Mesenchymal stem cell (in vitro differentiated cells and primary cell): ENCODE results near the gene DAD1.

Experiments used
- DNase-seq: peaks from one replicate; pipeline ENCODE4 v3.0.0-alpha.2; 2013
- H2AFZ ChIP-seq: one replicate; pipeline ENCODE4 v1.6.1; 2013; ENCODE audit warnings: low read depth, mild to moderate bottlenecking, control low read depth, inconsistent platforms, low read length, moderate library complexity
- H2AK5ac ChIP-seq: 2 replicates; pipeline ENCODE4 v1.6.1; 2013; ENCODE audit warnings: low read length, moderate library complexity, mild to moderate bottlenecking, inconsistent platforms; ENCODE audit not compliant: severe bottlenecking
- H2BK120ac ChIP-seq: one replicate; pipeline ENCODE4 v1.6.1; 2013; ENCODE audit warnings: low read depth, mild to moderate bottlenecking, inconsistent platforms, low read length, moderate library complexity
- H2BK12ac ChIP-seq, 2 experiments: one replicate each; pipeline ENCODE4 v1.6.1; 2013; ENCODE audit warnings: inconsistent platforms in 2 of 2, low read length in 2 of 2, mild to moderate bottlenecking in 2 of 2, moderate library complexity in 2 of 2, control low read depth in 1 of 2
- H2BK15ac ChIP-seq: one replicate; pipeline ENCODE4 v1.6.1; 2013; ENCODE audit warnings: mild to moderate bottlenecking, low read depth, inconsistent platforms; ENCODE audit not compliant: poor library complexity, severe bottlenecking
- H2BK5ac ChIP-seq: 2 replicates; pipeline ENCODE4 v1.6.1; 2013; ENCODE audit warnings: low read depth, mild to moderate bottlenecking, low read length, control low read depth, inconsistent platforms; ENCODE audit not compliant: poor library complexity, severe bottlenecking
- H3K14ac ChIP-seq, 2 experiments: one replicate each; pipeline ENCODE4 v1.6.1; 2013; ENCODE audit warnings: inconsistent platforms in 2 of 2, low read length in 2 of 2, control low read depth in 1 of 2, mild to moderate bottlenecking in 1 of 2, moderate library complexity in 1 of 2
- H3K18ac ChIP-seq, 2 experiments: one replicate each; pipeline ENCODE4 v1.6.1; 2013; ENCODE audit warnings: inconsistent platforms in 2 of 2, low read length in 2 of 2, control low read depth in 1 of 2, low read depth in 1 of 2, mild to moderate bottlenecking in 1 of 2
- H3K23ac ChIP-seq, 2 experiments: one replicate each; pipeline ENCODE4 v1.6.1; 2013; ENCODE audit warnings: inconsistent platforms in 2 of 2, low read length in 2 of 2, mild to moderate bottlenecking in 2 of 2, moderate library complexity in 2 of 2, control low read depth in 1 of 2
- H3K27ac ChIP-seq: 2 replicates; pipeline ENCODE4 v1.5.1; 2013; ENCODE audit warnings: mild to moderate bottlenecking, moderate library complexity, low read length, control low read depth, inconsistent platforms; ENCODE audit not compliant: poor library complexity, severe bottlenecking
- H3K27me3 ChIP-seq, 2 experiments: 2 replicates each; pipeline versions ENCODE4 v1.6.1 to v1.7.0; 2013; ENCODE audit warnings: low read length in 2 of 2, mild to moderate bottlenecking in 2 of 2, moderate library complexity in 2 of 2, control low read depth in 1 of 2, inconsistent platforms in 1 of 2; ENCODE audit not compliant: control insufficient read depth in 1 of 2, insufficient read depth in 1 of 2
- H3K36me3 ChIP-seq, 2 experiments: 2 replicates each; pipeline versions ENCODE4 v1.6.1 to v1.7.0; 2013; ENCODE audit warnings: low read length in 2 of 2, control low read depth in 1 of 2, inconsistent platforms in 1 of 2, low read depth in 1 of 2, mild to moderate bottlenecking in 1 of 2; ENCODE audit not compliant: insufficient read depth in 2 of 2, control insufficient read depth in 1 of 2
- H3K4ac ChIP-seq, 2 experiments: one replicate each; pipeline ENCODE4 v1.6.1; 2013; ENCODE audit warnings: inconsistent platforms in 2 of 2, low read length in 2 of 2, mild to moderate bottlenecking in 2 of 2, moderate library complexity in 2 of 2, control low read depth in 1 of 2, low read depth in 1 of 2
- H3K4me1 ChIP-seq: 2 replicates; pipeline ENCODE4 v1.6.1; 2013; ENCODE audit warnings: low read depth, low read length, control low read depth; ENCODE audit not compliant: control insufficient read depth, insufficient read depth
- H3K4me2 ChIP-seq: 2 replicates; pipeline ENCODE4 v1.6.1; 2013; ENCODE audit warnings: low read length, mild to moderate bottlenecking, inconsistent platforms; ENCODE audit not compliant: poor library complexity, severe bottlenecking
- H3K4me3 ChIP-seq, 2 experiments: 2 replicates each; pipeline versions ENCODE4 v1.5.1 to v1.7.0; 2013; ENCODE audit warnings: low read length in 2 of 2, mild to moderate bottlenecking in 2 of 2, control low read depth in 1 of 2, low read depth in 1 of 2; ENCODE audit not compliant: insufficient read depth in 1 of 2
- H3K79me1 ChIP-seq: replicated peaks from 2 replicates; pipeline ENCODE4 v1.6.1; 2013; ENCODE audit warnings: mild to moderate bottlenecking, control low read depth, low read length, inconsistent platforms; ENCODE audit not compliant: poor library complexity, severe bottlenecking
- H3K9ac ChIP-seq: 2 replicates; pipeline ENCODE4 v1.7.0; 2013; ENCODE audit warnings: mild to moderate bottlenecking, low read length, moderate library complexity
- H3K9me3 ChIP-seq: 2 replicates; pipeline ENCODE4 v1.7.0; 2013; ENCODE audit warnings: mild to moderate bottlenecking, low read length; ENCODE audit not compliant: control insufficient read depth
- H4K8ac ChIP-seq: one replicate; pipeline ENCODE4 v1.6.1; 2013; ENCODE audit warnings: inconsistent platforms, mild to moderate bottlenecking, low read length, moderate library complexity
- H4K91ac ChIP-seq: one replicate; pipeline ENCODE4 v1.6.1; 2013; ENCODE audit warnings: mild to moderate bottlenecking, low read length, inconsistent platforms
- WGBS: methylation state at CpG from one replicate; pipeline ENCODE4 v1.1.7; 2013; ENCODE audit warnings: mixed read lengths; 5-methylcytosine and 5-hydroxymethylcytosine counted together

Gene DAD1

DNA sequence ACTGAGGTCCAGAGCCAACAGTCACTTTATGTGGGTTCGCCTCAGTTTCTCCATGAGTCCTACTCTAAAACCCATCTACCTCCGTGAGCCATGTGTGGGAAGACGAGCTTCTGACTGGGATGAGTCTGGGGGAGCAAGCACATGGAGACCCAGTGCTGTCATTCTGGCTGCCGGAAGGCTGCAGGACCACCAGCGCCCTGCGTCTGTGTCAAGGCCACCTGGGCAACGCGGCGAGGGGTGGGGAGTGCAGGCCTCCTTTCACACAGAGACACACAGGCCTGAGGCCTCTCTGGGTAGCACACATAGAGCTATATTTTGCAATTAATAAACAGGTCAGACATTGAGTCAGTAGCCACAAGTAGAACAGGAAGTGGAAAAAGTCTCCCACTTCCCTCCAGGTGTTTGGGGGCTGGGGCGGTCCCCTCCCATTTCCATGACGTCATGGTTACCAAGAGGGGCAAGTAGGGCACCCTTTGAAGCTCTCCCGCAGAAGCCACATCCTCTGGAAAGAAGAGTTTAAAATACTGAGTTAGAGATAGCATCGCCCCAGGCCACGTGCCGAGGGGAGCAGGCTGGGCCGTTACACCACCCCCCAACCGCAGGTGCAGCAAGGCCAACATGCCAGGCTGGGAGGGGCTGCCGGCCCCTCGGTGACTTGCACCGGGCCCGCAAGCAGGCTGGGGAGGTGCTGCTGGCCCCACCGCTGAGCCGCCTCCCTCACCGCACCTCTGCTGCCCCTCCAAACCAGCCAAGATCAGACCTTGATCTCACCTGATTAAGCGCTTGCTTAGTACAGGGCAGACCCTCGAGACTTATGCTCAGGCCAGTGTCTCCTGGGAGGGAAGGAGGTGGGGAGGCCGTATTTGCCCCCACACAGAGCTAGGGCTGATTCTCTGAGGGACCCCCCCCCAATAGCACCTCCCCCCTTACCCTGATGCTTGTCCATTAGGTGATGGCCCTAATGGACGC lies 32.7 kb downstream of the DAD1 start:
- Histone ChIP-seq H2BK12ac (peak overlapping the region; percentile 90 to 99), H2BK120ac (peak overlapping the region; percentile 71), H3K4me3 (no peak overlapping the region), H3K36me3 (peaks cover 0 to 6% of the 10 kb centered on the region in 2 experiments), H2BK15ac (peak overlapping the region; percentile 99), H4K8ac (peak overlapping the region; percentile 73), H3K27me3 (peaks cover 0 to 9% of the 10 kb centered on the region in 2 experiments), H3K27ac (peak overlapping the region; percentile 67), H4K91ac (peak overlapping the region; percentile 88), H3K4ac (peak overlapping the region; percentile 53 to 77), H3K79me1 (no peaks in the 10 kb centered on the region), H2BK5ac (no peak overlapping the region), H2AFZ (peak overlapping the region; percentile 60), H3K9me3 (no peaks in the 10 kb centered on the region), H3K18ac (peak overlapping the region; percentile 86 to 92), H3K4me1 (peaks cover 30% of the 10 kb centered on the region), H3K23ac (no peak overlapping the region), H3K4me2 (peak overlapping the region; percentile 72), H2AK5ac (peak overlapping the region; percentile 31), H3K9ac (peak overlapping the region; percentile 82), H3K14ac (peak overlapping the region in 1 of 2 experiments; percentile 68)
- 55% methylated on average over 25 of the region's 28 CpGs for WGBS
- DNase-seq = peak; percentile 87

DNA sequence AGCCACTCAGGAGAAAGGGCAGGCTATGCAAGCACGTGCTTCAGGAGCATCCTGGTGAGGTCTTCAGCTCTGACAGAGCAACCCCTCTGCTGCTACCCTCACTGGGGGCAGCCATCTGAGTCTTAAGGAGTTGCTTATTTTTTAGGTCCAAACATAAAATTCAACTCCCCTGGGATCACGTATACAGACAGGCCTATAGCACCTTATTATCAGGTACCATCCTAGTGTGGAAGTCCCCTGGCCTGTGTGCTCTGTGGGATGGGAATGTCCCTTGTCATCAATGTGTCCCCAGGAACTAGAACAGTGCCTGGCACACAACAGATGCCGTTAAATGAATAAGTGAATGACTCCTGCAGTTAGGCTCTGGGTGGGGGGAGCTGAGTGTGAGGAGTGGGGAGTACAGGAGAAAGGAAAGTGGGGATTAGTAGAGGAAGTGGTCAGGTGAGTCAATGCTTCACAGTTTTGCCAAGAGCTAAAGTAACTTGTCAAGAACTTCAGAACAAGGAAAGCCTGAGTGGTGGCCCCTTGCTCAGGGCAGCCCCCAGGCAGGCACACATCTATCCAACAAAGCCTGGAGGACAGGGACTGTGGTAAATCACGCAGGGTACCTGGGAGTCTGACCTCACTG lies 33.5 kb downstream of the DAD1 start:
- Histone ChIP-seq H2BK12ac (peak overlapping the region in 1 of 2 experiments; percentile 67), H2AFZ (no peak overlapping the region), H3K36me3 (peaks cover 0 to 6% of the 10 kb centered on the region in 2 experiments), H3K14ac (no peak overlapping the region), H4K8ac (peak overlapping the region; percentile 73), H4K91ac (peak overlapping the region; percentile 37), H3K27me3 (peaks cover 0 to 14% of the 10 kb centered on the region in 2 experiments), H2BK15ac (no peak overlapping the region), H3K23ac (no peak overlapping the region), H3K9me3 (no peaks in the 10 kb centered on the region), H3K4me2 (no peak overlapping the region), H3K18ac (no peak overlapping the region), H3K4me3 (no peak overlapping the region), H3K27ac (no peak overlapping the region), H3K79me1 (no peaks in the 10 kb centered on the region), H3K9ac (no peak overlapping the region), H3K4me1 (peaks cover 34% of the 10 kb centered on the region), H2BK120ac (peak overlapping the region; percentile 24), H2AK5ac (peak overlapping the region; percentile 14), H3K4ac (peak overlapping the region in 1 of 2 experiments; percentile 19), H2BK5ac (no peak overlapping the region)
- WGBS = 95% methylated on average over 4 of the region's 4 CpGs
- DNase-seq = no peak

DNA sequence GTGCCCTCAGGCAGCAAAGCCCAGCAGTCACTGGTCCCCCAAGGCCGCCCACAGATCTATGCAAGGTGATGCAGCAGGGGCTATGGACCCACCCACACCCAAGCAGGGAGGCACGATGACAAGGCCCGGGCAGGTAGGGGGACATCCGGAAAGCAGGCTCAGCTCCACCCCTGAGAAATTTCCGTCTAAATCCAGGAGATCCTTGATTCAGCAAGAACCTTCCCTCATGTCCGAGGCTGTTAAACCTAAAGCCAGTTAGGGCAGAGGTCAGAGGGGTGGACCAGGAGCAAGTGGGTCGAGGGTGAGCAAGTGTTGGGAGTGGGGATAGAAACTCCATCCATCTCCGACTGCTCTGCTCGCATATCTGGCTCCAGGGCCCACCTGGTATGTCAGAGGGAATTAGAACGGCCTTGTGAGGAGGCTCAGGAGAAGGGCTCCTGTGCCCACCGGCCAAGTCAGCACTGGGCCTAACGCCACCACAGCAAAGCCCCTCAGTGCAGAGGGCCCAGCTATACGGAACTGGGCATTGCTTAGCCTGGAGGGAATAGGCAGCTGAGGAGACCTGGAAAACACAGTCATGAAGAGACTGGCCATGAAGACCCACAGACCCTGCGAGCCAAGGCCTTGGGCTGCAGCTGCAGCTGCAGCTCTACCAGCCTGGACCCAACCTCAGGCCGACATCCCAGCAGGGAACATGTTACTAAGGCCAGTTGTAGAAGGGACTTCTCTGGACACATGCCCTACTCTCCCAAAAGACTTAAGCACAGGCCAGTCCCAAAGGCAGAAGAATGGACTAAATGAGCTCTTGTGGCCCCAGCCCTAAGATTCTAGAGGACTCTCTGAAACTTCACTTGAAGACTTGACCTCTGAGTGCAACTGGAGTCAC lies 34.3 kb downstream of the DAD1 start:
- H3K14ac ChIP-seq = no peak overlapping the region
- no peak overlapping the region for H3K4me3 ChIP-seq
- H3K4me1 ChIP-seq = peaks cover 40% of the 10 kb centered on the region
- H3K9me3 ChIP-seq = no peaks in the 10 kb centered on the region
- peak overlapping the region in 1 of 2 experiments; percentile 26 for H3K18ac ChIP-seq
- peak overlapping the region; percentile 2 to 19 for H3K4ac ChIP-seq
- no peak overlapping the region for H2BK120ac ChIP-seq
- H3K9ac ChIP-seq = no peak overlapping the region
- H2AK5ac ChIP-seq = peak overlapping the region; percentile 16
- no peak overlapping the region for H3K27ac ChIP-seq
- 98% methylated on average over 15 of the region's 15 CpGs for whole genome bisulfite sequencing
- no peak overlapping the region for H2BK5ac ChIP-seq
- H3K4me2 ChIP-seq = no peak overlapping the region
- no peak for DNase-seq
- H3K79me1 ChIP-seq = no peaks in the 10 kb centered on the region
- H4K91ac ChIP-seq = peak overlapping the region; percentile 18
- H2BK15ac ChIP-seq = no peak overlapping the region
- H3K27me3 ChIP-seq = peaks cover 0 to 14% of the 10 kb centered on the region in 2 experiments
- H4K8ac ChIP-seq = no peak overlapping the region
- no peak overlapping the region for H2AFZ ChIP-seq
- H3K36me3 ChIP-seq = peaks cover 0 to 6% of the 10 kb centered on the region in 2 experiments
- peak overlapping the region in 1 of 2 experiments; percentile 6 for H3K23ac ChIP-seq
- peak overlapping the region in 1 of 2 experiments; percentile 79 for H2BK12ac ChIP-seq
